GM12874 (cell line): ENCODE results near the gene KRTAP9-7.

ENCODE experiments used
- TF ChIP-seq, protein P1 (sequence below): IDR thresholded peaks from 2 replicates; pipeline ENCODE4 v1.5.1; 2011; ENCODE audit warnings: low read depth, mild to moderate bottlenecking, control low read depth, low read length, moderate library complexity; ENCODE audit not compliant: insufficient read depth

Gene KRTAP9-7

DNA sequence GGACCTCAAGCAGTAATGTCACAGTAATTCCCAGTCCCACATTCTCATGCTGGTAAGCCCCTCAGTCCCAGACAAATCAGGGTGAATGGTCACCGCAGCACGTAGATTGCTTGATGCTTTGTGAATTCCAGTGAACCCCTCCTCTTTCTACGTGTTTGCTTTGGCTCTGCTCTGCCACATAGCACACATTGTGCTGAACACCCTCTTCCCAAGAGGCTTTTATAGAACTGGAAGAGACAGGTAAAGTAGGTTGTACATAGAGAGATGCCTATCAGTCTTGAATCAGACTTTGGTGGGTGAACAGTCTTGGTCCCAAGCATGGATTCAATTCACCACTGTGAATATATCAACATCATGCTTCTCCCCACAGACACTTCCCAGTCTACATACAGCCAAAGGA is 10.9 kb upstream of the KRTAP9-7 start:
- TF ChIP-seq, protein P1, sequence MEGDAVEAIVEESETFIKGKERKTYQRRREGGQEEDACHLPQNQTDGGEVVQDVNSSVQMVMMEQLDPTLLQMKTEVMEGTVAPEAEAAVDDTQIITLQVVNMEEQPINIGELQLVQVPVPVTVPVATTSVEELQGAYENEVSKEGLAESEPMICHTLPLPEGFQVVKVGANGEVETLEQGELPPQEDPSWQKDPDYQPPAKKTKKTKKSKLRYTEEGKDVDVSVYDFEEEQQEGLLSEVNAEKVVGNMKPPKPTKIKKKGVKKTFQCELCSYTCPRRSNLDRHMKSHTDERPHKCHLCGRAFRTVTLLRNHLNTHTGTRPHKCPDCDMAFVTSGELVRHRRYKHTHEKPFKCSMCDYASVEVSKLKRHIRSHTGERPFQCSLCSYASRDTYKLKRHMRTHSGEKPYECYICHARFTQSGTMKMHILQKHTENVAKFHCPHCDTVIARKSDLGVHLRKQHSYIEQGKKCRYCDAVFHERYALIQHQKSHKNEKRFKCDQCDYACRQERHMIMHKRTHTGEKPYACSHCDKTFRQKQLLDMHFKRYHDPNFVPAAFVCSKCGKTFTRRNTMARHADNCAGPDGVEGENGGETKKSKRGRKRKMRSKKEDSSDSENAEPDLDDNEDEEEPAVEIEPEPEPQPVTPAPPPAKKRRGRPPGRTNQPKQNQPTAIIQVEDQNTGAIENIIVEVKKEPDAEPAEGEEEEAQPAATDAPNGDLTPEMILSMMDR: no peak

DNA sequence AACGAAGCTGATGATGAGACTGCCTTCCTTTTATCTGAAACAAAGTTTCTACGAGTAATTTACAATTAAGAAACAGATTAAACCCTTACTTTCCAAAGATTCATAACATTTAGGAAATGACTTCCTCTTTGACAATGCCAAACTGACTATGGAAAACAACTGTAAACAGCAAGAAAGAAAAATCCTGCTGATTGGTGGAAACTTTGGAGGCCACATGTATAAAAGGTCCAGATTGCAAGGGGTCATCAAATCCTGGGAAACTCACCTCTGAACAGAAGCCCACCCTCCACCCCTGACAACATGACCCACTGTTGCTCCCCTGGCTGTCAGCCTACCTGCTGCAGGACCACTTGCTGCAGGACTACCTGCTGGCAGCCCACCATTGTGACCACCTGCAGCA is 10.4 kb upstream of the KRTAP9-7 start, which contains the start of gene KRTAP9-6:
Gene KRTAP9-6, plus strand, starts transcription at position 301 of the 400 bp plus-strand sequence. Its CDS starts 0 bp downstream, at position 301.
- TF ChIP-seq, protein P1: no peak

DNA sequence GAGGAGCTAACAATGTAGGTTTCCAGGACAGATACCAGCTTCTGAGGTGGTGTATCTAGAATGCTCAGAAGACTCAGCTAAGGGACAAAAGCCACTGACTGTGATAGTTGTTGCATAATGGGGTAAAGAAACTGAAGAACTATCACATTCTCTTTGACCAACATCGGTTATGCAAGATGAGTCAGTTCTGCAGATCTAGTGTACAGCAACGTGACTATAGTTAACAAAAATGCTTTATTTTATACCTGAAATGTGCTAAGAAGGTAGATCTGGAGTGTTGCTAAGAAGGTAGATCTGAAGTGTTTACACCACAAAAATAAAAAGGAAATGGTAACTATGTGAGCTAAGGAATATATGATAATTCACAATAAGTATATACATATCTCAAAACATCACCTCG is 7.8 kb upstream of the KRTAP9-7 start:
- TF ChIP-seq, protein P1: no peak

DNA sequence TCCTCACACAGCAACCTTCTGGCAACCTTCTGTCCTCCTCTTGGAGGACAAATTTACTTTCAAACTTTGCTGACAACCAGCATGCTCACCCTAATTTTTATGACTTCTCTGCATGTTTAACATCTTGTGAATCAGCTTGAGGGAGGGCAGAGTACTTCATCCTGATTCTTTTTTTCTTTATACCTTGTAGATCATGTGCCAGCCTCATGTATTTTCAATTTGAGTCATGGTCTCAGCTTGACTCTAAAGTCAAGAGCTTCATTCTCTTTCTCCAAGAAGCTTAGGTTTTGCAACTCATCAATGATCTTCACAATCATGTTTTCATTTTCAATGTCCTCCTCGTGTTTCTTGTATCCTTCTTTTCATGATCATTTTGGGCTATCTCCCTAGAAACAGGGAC is 3.6 kb upstream of the KRTAP9-7 start:
- TF ChIP-seq, protein P1: no peak

DNA sequence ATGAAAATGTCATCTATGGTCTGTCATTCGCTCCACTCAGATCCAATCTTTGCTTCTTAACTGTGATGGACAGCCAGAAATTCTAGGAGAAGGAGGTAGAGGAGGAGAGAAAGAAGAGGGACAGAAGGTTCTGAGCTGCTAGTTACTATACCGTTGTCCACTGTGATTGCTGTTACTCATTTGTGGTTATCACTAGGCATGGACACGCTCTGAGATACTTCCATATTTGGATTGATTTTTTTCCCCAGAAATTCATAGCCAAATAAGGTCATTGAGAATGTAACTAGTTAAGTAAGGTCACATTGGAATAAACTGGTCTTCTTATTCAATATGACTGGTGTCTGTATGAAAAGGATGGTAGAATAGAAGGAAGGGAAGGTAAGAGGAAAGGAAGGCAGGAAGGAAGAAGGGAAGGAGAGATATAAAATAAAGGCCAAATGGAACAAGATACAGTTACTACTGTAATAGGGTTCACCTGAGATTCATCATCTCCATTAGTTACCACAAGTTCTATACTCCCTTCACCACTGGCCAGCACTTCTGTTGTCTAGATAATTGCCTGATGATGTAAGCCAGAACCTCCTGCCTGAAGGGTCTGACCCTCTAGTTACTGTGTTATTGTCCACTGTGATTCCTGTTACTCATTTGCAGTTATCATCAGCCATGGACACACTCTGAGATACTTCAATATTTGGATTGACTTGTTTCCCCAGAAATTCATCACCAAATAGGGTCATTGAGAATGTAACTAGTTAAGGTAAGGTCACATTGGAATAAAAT is 2.9 kb downstream of the KRTAP9-7 start:
- TF ChIP-seq, protein P1: no peak

DNA sequence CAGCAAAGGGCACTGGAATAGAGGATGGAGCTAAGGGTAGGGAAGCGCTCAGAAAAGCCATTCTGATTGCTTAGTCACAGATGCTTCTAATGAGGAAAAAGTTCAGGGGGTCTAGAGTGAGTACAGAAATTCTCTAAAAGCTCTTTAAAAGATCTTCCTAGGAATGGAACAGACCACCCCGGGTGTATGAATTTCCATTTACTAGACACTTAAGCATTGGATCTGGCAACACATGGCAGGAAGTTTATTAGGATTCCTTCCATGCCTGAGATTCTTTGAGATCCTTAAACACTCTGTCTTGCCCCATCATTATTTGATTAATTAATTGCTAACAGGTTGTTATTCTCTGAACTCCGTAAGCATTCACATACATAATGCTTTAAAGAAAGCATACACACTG is 8.5 kb downstream of the KRTAP9-7 start:
- TF ChIP-seq, protein P1: no peak

DNA sequence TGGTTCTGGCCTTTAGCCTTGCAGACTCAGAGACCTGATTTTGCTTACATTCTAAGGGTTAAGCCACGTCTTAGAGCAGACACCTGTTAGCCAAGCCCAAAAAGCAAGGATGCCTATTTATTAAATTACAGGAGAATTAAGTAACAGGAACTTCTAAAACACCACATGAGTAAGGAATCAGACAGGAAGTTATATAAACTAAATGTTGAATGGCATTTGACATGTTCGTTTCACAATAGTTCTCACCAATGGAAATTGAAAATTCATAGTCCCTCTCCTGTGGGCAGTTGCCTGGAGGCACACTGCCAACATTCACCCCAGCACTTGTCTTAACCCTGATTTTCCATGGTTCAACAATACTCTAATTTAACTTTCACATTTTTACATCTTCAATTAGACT is 9.0 kb downstream of the KRTAP9-7 start:
- TF ChIP-seq, protein P1: no peak
